Activated naive CD4-positive, alpha-beta T cell treated with anti-CD3 and anti-CD28 coated beads, Interleukin-2, amount 50 U/mL, for 16 hours (primary cell): ENCODE results near the gene COL13A1.

Source experiments
- DNase-seq: peaks from one replicate; pipeline ENCODE4 v3.0.0-alpha.2; 2020

Gene COL13A1

DNA sequence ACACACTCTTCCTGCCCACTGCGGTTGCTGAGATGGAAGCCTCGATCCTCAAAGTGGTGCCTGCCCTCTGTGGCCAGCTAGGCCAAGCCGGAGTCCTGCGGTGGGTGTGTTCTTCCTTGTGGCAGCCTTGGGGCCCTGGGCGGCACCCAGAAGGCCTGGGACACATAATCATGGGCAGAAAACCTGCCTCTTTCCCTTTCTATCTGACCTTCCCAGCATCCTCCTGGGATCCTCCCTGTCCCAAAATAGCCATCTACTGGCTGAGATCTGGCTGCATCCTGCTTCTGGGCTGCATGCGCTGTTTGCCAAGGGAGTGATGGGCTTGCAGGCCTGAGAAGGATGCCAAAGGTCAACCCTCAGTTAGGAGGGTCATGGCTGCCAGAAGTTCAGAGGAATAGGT, 23.9 kb downstream of the COL13A1 start:
- DNase-seq, result no peak

DNA sequence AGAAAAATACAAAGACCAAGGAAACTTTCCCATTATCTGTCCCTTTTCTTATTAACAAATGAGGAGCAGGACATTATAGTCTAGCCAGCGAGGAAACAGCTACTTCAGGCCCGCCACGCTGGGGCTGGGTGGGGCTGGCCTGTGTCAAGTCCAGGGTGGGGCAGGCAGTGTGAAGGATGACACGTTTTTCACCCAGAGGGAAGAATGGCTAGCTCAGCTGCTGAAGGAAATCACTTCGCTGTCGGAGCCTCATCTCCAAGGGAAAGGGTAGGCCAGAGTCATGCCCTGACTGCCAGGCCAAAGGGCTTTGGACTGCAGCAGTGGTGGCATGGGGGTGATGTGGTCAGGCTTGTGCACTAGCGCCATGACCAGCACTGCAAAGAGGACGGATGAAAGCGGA, 24.4 kb downstream of the COL13A1 start:
- no peak for DNase-seq

GRCh38 chr10:69826789-69827554, 25.3 kb downstream of the COL13A1 start:
- no peak for DNase-seq

DNA sequence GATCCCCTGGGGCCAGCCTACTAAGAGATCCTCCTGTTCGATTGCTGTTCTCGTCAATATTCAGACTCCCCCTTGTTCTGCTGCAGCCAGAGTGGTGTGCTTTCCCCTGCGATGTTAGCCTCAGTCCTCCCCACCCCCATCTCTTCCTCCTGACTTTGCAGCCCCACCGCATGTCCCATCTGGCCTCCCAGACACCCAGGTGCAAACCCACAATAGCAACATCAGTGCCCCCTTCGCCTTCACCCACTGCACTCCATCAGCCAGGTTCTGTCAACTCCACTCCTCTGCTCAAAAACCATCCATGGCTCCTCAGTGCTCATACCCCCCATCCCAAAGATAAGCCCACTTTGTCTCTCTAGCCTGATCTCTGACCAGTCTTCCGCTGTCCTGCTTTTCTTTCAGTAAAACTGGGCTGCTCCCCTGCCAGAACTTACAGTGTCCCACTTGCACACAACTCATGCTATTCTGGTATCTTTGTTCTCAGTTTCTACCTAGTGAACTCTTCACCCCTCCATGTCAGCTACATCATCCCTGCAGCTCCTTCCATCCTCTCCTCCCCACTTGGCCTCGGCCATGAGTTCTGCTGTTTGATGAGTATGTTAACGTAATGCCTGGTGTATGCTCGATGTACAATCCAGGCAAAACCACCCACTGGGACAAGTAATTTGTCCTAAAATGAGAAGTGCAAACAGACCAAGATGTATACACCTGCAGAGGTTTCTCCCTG, 26.6 kb downstream of the COL13A1 start:
- DNase-seq, result no peak

GRCh38 chr10:69829775-69830174, 28.1 kb downstream of the COL13A1 start:
- DNase-seq, result no peak

DNA sequence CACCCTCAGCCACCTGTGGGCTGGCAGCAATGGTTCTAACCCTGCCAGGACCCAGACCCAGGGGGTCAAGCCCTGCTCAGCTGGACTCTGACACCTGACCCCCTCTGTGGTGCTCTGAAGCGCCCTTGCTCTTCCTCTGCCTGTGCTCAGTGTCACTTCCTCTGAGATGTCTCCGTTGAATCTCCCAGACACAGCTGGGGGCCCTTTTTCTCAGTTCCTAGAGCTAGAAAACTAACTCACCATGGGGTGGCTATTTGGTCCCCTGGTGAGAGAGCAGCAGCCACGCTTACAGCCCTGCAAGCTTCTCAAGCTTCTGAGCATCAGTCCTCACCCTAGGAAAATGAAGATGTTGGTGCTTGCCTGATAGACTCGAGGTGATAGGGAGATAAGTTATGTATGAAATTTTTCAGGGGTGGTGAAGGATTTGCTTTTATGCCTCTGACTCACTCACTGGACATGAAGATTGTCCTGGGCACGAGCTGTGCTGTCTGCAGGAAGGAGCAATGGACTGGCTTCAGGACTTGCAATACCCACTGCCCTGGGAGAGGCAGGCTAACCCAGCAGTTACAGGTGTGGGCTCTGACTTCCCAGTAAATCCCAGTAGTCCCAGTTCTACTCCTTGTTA, 29.6 kb downstream of the COL13A1 start:
- DNase-seq, result no peak

GRCh38 chr10:69835233-69835632, 33.5 kb downstream of the COL13A1 start:
- DNase-seq, result no peak

DNA sequence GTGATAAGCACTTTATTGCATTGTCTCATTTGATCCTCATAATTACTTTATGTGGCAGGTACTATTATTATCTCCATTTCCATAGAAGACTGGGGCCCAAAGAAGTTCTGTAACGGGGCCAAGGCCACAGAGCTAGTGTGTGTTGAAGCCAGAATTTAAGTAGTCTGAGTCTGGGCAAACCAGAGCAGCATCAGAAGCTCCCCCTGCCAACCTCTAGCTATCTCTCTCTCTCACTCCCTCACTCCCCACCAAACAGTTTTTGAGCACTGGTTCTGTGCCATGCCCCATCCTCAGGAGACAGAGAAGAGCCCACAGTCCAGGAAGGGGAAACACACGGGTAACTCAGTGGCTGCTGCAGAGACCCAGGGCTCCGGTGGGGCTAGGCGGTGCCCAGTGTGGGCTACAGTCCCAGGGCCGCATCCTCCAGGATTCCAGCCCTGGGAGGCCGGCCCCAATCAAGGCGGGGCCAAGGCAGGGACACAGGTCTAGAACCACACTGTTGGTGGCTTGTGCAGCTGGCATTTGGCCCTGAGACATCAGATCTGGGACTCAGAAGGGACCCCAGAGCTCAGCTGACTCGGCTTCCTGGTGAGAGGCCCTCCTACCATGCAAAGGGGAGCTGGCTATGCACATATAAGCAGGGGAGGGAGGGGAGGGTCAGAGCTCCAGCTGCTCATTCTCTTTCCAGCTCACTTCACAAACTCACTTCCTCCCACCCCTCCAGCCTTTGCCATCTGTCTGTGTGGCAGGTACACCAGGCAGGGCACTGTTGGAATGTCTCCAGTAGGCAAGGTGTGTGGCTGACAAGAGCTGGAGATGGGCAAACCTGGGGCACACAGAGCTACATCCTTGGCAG, 34.4 kb downstream of the COL13A1 start:
- no peak for DNase-seq

DNA sequence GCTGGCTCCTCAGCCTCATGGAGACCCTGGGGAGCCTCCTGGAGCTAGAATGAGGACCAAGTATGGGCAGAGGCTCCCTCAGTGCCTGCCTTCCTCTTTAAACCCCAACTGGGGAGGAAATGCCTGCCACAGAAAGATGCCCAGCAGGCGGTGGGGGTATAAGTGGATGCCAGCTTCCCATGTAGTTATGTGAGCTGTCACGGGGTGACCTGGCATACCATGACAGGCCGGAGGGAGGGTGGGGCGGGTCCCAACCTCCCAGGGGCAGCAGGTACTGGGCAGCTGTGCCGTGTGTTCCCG, 35.0 kb downstream of the COL13A1 start:
- no peak for DNase-seq

GRCh38 chr10:69837261-69837660, 35.6 kb downstream of the COL13A1 start:
- no peak for DNase-seq

- DNase-seq, result no peak
Observed at GRCh38 chr10:69838418-69838817, 36.7 kb downstream of the COL13A1 start.

DNA sequence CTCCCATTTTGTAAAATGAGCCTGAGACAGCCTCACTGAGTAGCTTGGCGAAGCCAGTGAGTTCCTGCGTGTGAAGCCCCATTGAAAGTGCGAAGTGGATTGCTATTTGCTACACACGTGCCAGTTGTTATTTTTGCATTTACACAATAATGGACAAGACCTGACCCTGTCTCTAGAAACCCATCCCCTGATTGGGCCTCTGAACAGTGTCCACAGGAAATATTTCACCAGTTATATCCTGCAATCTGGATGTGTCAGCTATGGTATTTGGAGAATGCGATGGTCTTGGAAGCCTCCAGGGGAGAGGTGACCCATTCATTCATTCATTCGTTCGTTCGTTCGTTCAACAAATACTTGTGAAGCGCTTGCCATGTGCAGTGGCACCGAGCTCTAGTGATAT, 37.1 kb downstream of the COL13A1 start:
- no peak for DNase-seq

DNA sequence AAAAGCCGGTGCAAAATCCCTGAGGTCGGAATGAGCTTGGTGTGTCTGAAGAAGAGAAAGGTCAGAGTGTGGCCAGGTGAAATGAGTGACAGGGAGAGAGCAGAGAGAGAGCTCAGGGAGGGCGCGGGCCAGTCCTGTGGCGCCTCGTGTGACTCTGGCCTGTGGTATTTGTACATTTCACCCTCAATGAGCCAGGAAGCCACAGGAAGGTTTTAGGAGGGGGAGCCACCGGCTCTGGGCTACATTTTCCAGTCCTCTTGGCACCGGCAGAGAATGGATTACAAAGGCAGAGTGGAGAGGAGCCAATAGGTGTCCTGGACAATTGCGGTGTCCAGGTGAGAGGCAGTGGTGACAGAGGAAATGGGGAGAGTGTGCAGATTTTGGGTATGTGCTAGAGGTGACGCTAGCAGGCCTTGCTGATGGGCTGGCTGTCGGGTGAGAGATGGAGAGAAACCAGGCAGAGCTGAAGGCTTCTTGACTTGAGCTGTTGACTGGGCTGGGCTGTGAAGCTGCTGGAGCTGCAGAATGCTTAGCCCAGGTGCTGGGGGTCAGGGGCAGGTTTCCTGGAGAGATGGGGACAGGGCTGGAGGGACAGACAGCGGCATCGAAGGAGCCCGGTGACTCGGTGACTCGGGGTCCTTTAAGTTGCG, 38.1 kb downstream of the COL13A1 start:
- no peak for DNase-seq

- no peak for DNase-seq
Observed at GRCh38 chr10:69840773-69841172, 39.1 kb downstream of the COL13A1 start.

DNA sequence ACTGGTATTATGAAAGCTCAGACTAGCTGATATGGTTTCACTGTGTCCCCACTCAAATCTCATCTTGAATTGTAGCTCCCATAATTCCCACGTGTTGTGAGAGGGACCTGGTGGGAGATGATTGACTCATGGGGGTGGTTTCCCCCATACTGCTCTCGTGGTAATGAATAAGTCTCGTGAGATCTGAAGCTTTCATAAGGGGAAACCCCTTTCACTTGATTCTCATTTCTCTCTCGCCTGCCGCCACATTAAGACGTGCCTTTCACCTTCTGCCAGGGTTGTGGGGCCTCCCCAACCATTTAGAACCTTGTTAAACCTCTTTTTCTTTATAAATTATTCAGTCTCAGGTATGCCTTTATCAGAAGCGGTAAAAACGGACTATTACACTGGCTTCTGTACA, 40.3 kb downstream of the COL13A1 start:
- no peak for DNase-seq

DNA sequence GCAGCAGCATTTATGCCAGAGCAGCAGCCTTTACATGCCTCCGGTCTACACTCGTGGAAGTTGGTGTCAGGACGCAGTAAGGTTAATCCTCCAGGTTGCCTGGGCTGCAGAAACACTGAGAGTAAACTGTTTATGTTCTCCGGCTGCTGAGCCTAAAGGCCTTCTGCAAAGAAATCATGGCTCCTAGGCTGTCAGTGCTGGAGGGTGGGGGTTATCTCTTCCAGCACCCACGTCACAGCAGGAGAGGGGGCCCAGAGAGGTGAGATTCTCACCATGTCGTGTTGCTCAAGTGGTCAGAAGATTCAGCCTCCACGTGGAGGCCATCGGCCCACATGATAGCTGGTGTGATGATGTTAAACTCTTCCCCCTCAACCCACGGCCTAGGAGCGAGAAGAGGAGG, 41.2 kb downstream of the COL13A1 start:
- DNase-seq, result no peak

DNA sequence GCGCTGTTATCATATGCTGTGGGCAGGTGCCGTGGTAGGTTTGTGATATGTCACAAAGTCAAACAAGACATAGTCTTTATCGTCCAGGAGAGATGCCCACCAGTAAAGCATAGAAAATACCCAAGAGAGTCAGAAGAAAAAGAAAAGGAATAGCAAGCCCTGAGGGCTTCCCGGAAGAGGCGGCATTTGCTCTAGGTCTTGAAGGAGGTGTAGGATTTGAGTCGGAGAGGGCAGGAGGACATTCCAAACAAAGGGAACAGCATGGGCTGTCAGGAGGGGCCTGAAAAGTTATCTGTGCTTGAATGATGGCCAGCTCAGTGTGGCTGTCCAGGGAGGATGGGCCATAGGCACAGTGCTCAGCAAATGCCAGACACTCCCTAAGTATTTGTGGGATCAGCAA, 42.2 kb downstream of the COL13A1 start:
- no peak for DNase-seq

DNA sequence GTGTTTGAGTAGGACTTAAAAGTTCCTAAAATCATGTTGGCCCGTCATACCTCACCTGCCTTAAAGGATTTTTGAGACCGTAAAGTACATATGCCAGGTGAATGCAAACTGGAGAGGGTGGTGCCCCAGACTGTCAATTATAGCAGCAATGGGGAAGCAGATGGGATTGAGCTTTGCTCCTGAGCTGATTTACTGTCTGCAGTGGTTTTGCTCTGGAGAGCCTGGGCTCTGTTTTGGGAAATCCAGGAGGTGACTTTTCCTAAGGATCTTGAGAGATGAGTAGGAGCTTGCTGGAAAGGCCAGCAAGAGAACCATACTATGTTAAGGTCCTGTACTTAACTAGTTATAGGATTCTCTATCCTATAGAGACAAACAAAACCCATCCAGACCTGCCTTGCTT, 43.0 kb downstream of the COL13A1 start:
- no peak for DNase-seq

GRCh38 chr10:69845574-69846292, 44.0 kb downstream of the COL13A1 start:
- DNase-seq, result no peak

GRCh38 chr10:69846293-69846921, 44.7 kb downstream of the COL13A1 start:
- DNase-seq, result no peak

DNA sequence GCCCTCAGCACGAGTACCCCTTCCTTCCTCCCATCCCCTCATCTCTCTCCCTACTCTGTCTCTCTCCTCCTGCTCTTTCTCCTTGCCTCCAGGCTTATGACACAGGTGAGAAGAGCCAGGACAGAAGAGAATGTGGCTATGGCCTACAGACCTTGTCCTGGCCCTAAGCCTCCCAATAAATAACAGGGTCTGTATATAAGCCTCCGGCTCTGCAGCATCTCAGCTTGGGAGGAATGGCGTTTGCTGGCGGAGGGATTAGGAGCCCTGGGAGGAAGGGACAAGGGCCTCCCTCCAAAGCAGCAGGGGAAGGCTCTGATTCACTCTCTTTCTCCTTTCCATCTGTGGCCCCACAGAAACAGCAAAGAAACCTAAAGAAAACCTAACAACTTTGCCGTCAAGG, 45.8 kb downstream of the COL13A1 start:
- no peak for DNase-seq

DNA sequence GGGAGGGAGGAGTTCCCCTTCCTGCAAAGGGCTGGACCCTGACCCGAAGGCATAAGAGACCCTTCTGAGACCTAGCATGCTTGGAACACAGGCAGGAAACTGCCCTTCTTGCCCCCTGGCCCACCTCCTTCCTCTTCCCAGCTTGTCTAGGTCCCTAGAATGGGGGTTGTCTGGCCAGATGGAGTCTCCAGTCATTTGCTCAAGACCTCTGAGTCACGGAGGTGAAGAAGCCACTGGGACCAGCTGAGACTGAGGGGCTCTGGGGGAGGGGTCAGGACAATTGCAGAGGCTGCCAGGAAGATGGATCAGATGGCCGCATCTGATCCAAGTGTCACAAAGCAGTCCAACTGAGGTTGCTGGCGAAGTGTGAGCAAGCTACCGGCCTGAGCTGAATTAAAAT, 46.2 kb downstream of the COL13A1 start:
- DNase-seq, result no peak
